ENCODE data around the gene S100A10. TPM values are rescaled to one million over a fixed set of nuclear protein-coding genes. Genes with fewer than 3 reads are reported as not detected.

Gene S100A10
- total and polyA plus RNA-seq, 8 donors = 415 to 1,250 (median 549) TPM

DNA sequence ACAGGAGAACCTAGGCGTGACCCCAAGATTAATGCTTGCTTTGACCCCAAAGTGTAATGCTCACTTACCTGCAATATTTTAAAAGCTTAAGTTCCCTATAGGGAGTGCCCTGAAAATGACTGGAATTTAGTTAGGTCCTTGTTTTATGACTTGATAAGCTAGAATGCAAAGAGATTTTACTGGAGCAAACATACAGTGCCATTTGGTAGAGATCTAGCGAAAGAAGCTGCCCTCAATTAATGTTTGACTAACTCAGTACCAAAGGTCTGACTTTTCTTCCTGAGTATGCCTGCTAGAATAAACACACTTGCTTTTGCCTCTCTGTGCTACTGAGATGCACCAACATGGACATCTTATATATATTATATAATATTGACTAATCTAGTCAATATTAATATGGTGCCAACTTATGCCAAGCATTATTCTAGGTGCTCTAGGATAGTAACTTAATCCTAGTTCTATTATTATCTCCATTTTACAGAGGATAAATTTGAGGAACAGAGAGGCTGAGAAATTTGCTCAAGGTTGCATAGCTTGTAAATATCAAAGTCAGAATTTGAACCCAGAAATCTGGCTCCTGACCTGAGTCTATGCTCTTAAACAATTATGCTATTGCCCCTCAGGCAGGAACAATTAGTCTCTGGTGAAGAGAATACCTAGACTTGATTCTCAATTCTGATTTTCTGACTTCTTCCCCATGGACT is 18.2 kb downstream of the S100A10 start:
- H3K27ac ChIP-seq = no peak overlapping the region
- peak; percentile 20 for ATAC-seq
- H3K36me3 ChIP-seq = peaks cover 0 to 3% of the 10 kb centered on the region in 2 donors
- peaks cover 20 to 25% of the 10 kb centered on the region in 2 donors for H3K4me1 ChIP-seq
- DNase-seq = no peak
- H3K9me3 ChIP-seq = no peaks in the 10 kb centered on the region
- H3K27me3 ChIP-seq = no peaks in the 10 kb centered on the region
- TF ChIP-seq, protein P1, sequence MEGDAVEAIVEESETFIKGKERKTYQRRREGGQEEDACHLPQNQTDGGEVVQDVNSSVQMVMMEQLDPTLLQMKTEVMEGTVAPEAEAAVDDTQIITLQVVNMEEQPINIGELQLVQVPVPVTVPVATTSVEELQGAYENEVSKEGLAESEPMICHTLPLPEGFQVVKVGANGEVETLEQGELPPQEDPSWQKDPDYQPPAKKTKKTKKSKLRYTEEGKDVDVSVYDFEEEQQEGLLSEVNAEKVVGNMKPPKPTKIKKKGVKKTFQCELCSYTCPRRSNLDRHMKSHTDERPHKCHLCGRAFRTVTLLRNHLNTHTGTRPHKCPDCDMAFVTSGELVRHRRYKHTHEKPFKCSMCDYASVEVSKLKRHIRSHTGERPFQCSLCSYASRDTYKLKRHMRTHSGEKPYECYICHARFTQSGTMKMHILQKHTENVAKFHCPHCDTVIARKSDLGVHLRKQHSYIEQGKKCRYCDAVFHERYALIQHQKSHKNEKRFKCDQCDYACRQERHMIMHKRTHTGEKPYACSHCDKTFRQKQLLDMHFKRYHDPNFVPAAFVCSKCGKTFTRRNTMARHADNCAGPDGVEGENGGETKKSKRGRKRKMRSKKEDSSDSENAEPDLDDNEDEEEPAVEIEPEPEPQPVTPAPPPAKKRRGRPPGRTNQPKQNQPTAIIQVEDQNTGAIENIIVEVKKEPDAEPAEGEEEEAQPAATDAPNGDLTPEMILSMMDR (IDR thresholded peaks at IDR 0.05) = no peak
- H3K4me3 ChIP-seq = no peak overlapping the region
- intact Hi-C loops (cut with DNase I) = no loop called here

GRCh38 chr1:151972542-151973248 is 21.0 kb downstream of the S100A10 start:
- no peak overlapping the region for H3K4me3 ChIP-seq
- H3K27me3 ChIP-seq = no peaks in the 10 kb centered on the region
- peaks cover 36 to 44% of the 10 kb centered on the region in 2 donors for H3K4me1 ChIP-seq
- intact Hi-C loops (cut with DNase I) = no loop called here
- peak overlapping the region; percentile 58 to 65 for H3K27ac ChIP-seq
- ATAC-seq (peak; percentile 94), DNase-seq (peak in 3 of 4 donors; percentile 66 to 90 (median 85))
- no peaks in the 10 kb centered on the region for H3K36me3 ChIP-seq
- H3K9me3 ChIP-seq = no peaks in the 10 kb centered on the region
- TF ChIP-seq, protein P1 (IDR thresholded peaks at IDR 0.05) = no peak

DNA sequence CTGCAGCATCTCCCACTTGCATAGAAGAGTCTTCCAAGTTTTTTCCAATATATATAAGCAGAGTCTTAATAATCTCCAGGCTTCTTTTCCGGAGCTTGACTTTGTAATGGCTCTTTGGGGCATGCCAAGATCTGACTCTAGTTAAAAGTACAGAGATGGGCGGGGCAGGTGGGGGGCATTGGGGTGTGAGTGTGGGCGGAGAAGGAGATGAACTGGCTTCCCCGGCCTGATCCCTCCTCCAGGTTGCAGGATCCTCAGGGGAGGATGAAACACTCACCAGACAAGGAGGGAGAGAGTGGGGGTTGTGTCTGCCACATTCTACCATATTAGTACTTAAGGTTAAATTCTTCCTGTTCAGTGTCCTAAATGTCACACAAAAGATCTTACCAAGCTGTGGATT is 23.0 kb downstream of the S100A10 start:
- no peak for ATAC-seq
- no peaks in the 10 kb centered on the region for H3K36me3 ChIP-seq
- TF ChIP-seq, protein P1 (IDR thresholded peaks at IDR 0.05) = no peak
- no peaks in the 10 kb centered on the region for H3K9me3 ChIP-seq
- no peak for DNase-seq
- intact Hi-C loops (cut with DNase I) = no loop called here
- no peak overlapping the region for H3K4me3 ChIP-seq
- H3K4me1 ChIP-seq = peaks cover 36 to 51% of the 10 kb centered on the region in 2 donors
- no peak overlapping the region for H3K27ac ChIP-seq
- H3K27me3 ChIP-seq = no peaks in the 10 kb centered on the region

DNA sequence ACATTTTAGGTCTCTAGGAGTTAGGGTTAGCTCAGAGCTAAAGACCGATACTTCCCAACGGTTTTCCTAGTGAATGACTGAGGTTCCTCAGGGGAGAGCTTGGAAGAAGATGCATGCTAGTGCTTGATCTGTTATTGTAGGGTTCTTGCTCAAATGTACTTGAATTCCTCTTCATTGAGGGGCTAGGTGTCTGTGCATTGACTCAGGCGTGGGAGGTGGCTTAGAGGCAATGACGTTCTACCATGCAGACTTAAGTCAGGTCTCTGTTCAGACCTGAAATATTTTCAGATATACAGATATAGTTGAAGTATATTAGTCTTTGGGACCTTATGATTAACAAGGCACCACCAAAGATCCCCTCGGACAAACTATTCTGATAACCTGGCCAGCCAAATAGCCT is 23.5 kb downstream of the S100A10 start:
- intact Hi-C loops (cut with DNase I) = no loop called here
- H3K27ac ChIP-seq = no peak overlapping the region

More for the DNA sequence above, 23.5 kb downstream of the S100A10 start:
- ATAC-seq (no peak), DNase-seq (no peak)
- Histone ChIP-seq H3K9me3 (no peaks in the 10 kb centered on the region), H3K4me1 (peaks cover 36 to 51% of the 10 kb centered on the region in 2 donors), H3K36me3 (no peaks in the 10 kb centered on the region), H3K4me3 (no peak overlapping the region), H3K27me3 (no peaks in the 10 kb centered on the region)
- TF ChIP-seq, protein P1 (IDR thresholded peaks at IDR 0.05) = no peak

All from left lung (tissue), 10 donors.